ENCODE results near the gene ILF2.
A peak's percentile ranks its signal among the peaks of the same experiment; 100 is the strongest.
"Not testable (repeated sequence)": the region's sequence is repeated elsewhere in the genome, so short reads cannot be mapped to it uniquely, and the experiment has no call there.

Gene ILF2

GRCh38 chr1:153679337-153680119 lies 8.7 kb upstream of the ILF2 start:
- no peak for DNase-seq (ENCODE audit: low read depth, low spot score)
- TF ChIP-seq, protein P1, sequence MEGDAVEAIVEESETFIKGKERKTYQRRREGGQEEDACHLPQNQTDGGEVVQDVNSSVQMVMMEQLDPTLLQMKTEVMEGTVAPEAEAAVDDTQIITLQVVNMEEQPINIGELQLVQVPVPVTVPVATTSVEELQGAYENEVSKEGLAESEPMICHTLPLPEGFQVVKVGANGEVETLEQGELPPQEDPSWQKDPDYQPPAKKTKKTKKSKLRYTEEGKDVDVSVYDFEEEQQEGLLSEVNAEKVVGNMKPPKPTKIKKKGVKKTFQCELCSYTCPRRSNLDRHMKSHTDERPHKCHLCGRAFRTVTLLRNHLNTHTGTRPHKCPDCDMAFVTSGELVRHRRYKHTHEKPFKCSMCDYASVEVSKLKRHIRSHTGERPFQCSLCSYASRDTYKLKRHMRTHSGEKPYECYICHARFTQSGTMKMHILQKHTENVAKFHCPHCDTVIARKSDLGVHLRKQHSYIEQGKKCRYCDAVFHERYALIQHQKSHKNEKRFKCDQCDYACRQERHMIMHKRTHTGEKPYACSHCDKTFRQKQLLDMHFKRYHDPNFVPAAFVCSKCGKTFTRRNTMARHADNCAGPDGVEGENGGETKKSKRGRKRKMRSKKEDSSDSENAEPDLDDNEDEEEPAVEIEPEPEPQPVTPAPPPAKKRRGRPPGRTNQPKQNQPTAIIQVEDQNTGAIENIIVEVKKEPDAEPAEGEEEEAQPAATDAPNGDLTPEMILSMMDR (IDR thresholded peaks at IDR 0.05; ENCODE audit: low read depth, low read length): peak; percentile 10
- peak overlapping the region; percentile 3 for H3K4me3 ChIP-seq (ENCODE audit: low read depth, low read length)
- in situ Hi-C loops (cut with HindIII; ENCODE audit: low sequenced_read_pairs): no loop called here

DNA sequence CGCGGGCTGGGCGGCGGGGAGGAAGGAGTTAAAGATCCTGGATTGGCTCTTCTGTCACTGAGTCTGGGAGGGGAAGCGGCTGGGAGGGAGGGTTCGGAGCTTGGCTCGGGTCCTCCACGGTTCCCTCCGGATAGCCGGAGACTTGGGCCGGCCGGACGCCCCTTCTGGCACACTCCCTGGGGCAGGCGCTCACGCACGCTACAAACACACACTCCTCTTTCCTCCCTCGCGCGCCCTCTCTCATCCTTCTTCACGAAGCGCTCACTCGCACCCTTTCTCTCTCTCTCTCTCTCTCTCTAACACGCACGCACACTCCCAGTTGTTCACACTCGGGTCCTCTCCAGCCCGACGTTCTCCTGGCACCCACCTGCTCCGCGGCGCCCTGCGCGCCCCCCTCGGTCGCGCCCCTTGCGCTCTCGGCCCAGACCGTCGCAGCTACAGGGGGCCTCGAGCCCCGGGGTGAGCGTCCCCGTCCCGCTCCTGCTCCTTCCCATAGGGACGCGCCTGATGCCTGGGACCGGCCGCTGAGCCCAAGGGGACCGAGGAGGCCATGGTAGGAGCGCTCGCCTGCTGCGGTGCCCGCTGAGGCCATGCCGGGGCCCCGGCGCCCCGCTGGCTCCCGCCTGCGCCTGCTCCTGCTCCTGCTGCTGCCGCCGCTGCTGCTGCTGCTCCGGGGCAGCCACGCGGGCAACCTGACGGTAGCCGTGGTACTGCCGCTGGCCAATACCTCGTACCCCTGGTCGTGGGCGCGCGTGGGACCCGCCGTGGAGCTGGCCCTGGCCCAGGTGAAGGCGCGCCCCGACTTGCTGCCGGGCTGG lies 7.9 kb upstream of the ILF2 start, which contains the start of gene NPR1:
TSS of gene NPR1 (plus strand) at position 170 of the 818 bp plus-strand sequence. CDS start at position 591, 421 bp downstream.
- peak within 1 kb of the TSS; percentile 10 for H3K4me3 ChIP-seq (ENCODE audit: low read depth, low read length)
- TF ChIP-seq, protein P1 (IDR thresholded peaks at IDR 0.05; ENCODE audit: low read depth, low read length): no peak
- DNase-seq (ENCODE audit: low read depth, low spot score): no peak
- in situ Hi-C loops (cut with HindIII; ENCODE audit: low sequenced_read_pairs): no loop called here

- in situ Hi-C loops (cut with HindIII; ENCODE audit: low sequenced_read_pairs): no loop called here
Observed at GRCh38 chr1:153677718-153678518, 7.1 kb upstream of the ILF2 start.

DNA sequence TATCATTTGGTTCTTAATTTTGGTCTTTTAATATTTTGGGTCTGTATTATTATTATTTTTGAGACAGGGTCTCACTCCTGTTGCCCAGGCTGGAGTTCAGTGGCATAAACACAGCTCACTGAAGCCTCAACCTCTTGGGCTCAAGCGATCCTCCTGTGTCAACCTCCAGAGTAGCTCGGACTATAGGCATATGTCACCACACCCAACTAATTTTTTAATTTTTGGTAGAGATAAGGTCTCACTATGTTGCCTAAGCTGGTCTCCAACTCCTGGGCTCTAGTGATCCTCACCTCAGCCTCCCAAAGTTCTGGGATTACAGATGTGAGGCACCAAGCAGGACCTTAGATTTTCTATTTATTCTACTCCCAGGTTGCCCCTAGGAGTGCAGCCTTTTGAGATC lies 2.7 kb upstream of the ILF2 start:
- no peak for DNase-seq (ENCODE audit: low read depth, low spot score)
- H3K4me3 ChIP-seq (ENCODE audit: low read depth, low read length): no peak overlapping the region
- in situ Hi-C loops (cut with HindIII; ENCODE audit: low sequenced_read_pairs): no loop called here
- TF ChIP-seq, protein P1 (IDR thresholded peaks at IDR 0.05; ENCODE audit: low read depth, low read length): no peak

More at GRCh38 chr1:153677718-153678518, 7.1 kb upstream of the ILF2 start:
- H3K4me3 ChIP-seq (ENCODE audit: low read depth, low read length): peak overlapping the region; percentile 10
- peak; percentile 43 for DNase-seq (ENCODE audit: low read depth, low spot score)
- TF ChIP-seq, protein P1 (IDR thresholded peaks at IDR 0.05; ENCODE audit: low read depth, low read length): peak; percentile 95

DNA sequence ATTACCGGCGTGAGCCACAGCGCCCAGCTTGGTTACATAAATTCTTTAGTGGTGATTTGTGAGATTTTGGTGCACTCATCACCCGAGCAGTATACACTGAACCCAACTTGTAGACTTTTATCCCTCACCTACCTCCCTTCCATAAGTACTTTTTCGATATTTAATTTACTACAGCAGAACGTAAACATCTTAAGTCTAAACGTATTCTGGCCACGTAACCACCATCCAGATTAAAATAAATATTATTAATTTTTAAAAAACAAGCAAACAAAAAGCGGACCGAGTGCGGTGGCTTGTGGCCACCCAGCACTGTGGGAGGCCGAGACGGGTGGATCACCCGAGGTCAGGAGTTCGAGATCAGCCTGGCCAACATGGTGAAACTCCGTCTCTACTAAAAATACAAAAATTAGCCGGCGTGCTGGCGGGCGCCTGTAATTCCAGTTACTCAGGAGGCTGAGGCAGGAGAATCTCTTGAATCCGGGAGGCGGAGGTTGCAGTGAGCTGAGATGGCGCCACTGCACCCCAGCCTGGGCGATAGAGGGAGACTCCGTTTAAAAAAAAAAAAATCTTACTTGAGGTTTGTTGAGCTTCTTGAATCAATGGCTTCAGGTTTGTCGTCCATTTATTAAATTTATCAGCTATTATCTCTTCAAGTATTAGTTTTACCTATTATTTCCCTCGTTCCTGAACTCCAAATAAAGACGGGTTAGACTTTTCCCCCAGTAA lies 998 bp upstream of the ILF2 start:
- in situ Hi-C loops (cut with HindIII; ENCODE audit: low sequenced_read_pairs); DNase-seq (ENCODE audit: low read depth, low spot score): not testable (repeated sequence)
- H3K4me3 ChIP-seq (ENCODE audit: low read depth, low read length): peak overlapping the region; percentile 55

DNA sequence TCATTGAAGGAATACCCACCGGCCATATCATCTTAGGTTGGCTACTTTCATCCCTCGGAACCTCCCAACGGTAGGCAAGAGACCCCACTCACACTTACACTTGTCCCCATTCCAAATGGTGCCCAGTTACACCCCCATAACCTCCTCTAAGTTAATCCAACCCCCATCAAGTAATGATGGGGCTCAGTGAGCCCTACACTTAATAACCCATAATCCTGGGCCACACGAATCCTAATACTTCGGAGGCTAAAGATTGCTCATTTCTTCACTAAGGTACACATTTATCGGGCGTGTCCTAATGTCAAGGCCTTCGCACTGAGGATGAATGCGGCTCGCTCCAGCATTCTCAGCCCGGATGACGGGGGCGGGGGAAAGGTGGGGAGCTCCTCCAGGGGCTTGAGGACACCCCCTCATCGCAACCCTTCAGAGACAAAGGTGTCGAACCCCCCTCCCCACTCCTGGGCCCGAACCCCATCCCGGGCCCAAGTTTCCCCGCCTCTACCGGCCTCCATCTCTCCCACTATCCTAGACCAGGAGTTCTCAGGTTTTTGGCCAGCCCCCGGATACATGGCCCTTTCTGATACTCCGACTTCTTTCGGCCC lies 435 bp downstream of the ILF2 start:
- in situ Hi-C loops (cut with HindIII; ENCODE audit: low sequenced_read_pairs): no loop called here
- H3K4me3 ChIP-seq (ENCODE audit: low read depth, low read length): peak overlapping the region; percentile 99
- TF ChIP-seq, protein P1 (IDR thresholded peaks at IDR 0.05; ENCODE audit: low read depth, low read length): no peak
- DNase-seq (ENCODE audit: low read depth, low spot score): no peak

Measured in astrocyte of the spinal cord (primary cell).